Mucosa of descending colon (tissue), 3 donors: Measurements from ENCODE around the gene PPP6R3. TPM values are rescaled to one million over a fixed set of nuclear protein-coding genes. Genes with fewer than 3 reads are reported as not detected.
A peak's percentile ranks its signal among the peaks of the same experiment; 100 is the strongest.

Source experiments
- ATAC-seq: fragments of 200-7000 bp; cut with Tn5 transposase; one replicate; pipeline ENCODE4 v1.9.1; 2020; ENCODE audit warnings: mild to moderate bottlenecking, moderate library complexity
- DNase-seq, 3 donors: peaks; one replicate each; pipeline ENCODE4 v3.0.0-alpha.2; 2020
- H3K36me3 ChIP-seq: fragments of 200-600 bp; one replicate; pipeline ENCODE4 v1.8.0; 2021; ENCODE audit warnings: low read depth, mild to moderate bottlenecking
- H3K4me1 ChIP-seq: fragments of 200-600 bp; one replicate; pipeline ENCODE4 v1.8.0; 2021; ENCODE audit warnings: low read depth, mild to moderate bottlenecking
- H3K4me3 ChIP-seq: fragments of 200-600 bp; one replicate; pipeline ENCODE4 v1.8.0; 2021; ENCODE audit warnings: mild to moderate bottlenecking
- H3K9me3 ChIP-seq: fragments of 200-600 bp; one replicate; pipeline ENCODE4 v1.8.0; 2021; ENCODE audit warnings: mild to moderate bottlenecking
- intact Hi-C, 2 donors: fragments of 100-400 bp; cut with DNase I in 1 of 2; cut with micrococcal nuclease in 1 of 2; formaldehyde crosslinking; loops; one replicate each; pipeline versions ENCODE4 v1.11.0 to v1.11.1; 2022; cut with DNase I, micrococcal nuclease
- total RNA-seq, 3 donors: library from RNA; stranded (reverse); fragmentation: NEBNext Ultra II Directional in 2 of 3; extraction: Animal tissue kit (Norgen Biotek cat#: 25700) in 2 of 3; gene quantifications; one replicate each; pipeline versions ENCODE4 v1.2.1 to v1.2.4, GENCODE V29; 2021 to 2023
- TF ChIP-seq, protein P1 (sequence below): fragments of 200-600 bp; IDR thresholded peaks from one replicate; pipeline ENCODE4 v1.8.0; 2022; ENCODE audit warnings: antibody characterized with exemption, mild to moderate bottlenecking
- donor health status: DM: no; HTN: no; CAD: no; lungs with moderate emphysema.
- donor health status: DM: no; HTN: no; CAD: no.
- donor health status: DM: no; HTN: yes; CAD: no.

The PPP6R3 gene
- total RNA-seq, 3 donors from 2014 or later = 107 to 141 (median 115) TPM

DNA sequence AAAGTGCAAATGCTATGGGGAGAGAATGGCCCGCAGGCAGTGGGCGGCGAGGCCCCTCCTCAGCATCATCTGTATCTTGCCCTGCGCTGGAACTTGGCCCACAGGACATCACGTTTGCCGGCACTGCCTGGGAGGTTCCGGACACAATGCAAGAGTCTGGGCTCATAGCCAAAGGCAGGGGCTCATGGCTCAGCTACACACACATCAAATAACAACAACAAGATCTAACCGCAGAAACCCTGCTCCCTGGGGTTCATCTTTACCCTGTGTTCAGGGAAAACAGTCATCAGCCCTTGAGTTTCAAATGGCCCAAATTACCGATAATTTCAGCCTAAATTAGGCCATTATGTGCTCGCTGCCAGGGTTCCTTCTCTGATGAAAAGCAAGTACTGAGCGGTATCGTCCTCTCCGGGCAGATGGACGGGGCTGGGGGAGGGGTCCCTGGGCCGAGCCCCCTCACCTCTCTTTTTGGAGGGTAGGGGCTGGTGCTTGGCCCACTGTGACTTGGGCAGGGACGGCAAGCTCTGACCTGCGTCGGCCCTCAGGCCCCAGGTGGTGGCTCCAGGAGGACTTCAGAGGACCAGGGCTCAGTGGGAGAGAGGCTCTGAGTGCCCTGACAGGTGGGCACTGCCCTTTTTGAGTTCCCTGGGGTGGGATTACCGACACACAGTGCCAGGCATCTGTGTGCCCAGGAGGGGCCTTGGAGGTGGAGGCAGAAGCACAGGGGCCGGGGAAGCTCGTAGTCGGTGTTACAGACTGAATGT, 198.8 kb downstream of the PPP6R3 start:
- Histone ChIP-seq H3K9me3 (no peaks in the 10 kb centered on the region), H3K36me3 (no peaks in the 10 kb centered on the region), H3K4me3 (no peak overlapping the region), H3K4me1 (no peaks in the 10 kb centered on the region)
- intact Hi-C loops = no loop called here
- no peak for ATAC-seq
- TF ChIP-seq, protein P1, sequence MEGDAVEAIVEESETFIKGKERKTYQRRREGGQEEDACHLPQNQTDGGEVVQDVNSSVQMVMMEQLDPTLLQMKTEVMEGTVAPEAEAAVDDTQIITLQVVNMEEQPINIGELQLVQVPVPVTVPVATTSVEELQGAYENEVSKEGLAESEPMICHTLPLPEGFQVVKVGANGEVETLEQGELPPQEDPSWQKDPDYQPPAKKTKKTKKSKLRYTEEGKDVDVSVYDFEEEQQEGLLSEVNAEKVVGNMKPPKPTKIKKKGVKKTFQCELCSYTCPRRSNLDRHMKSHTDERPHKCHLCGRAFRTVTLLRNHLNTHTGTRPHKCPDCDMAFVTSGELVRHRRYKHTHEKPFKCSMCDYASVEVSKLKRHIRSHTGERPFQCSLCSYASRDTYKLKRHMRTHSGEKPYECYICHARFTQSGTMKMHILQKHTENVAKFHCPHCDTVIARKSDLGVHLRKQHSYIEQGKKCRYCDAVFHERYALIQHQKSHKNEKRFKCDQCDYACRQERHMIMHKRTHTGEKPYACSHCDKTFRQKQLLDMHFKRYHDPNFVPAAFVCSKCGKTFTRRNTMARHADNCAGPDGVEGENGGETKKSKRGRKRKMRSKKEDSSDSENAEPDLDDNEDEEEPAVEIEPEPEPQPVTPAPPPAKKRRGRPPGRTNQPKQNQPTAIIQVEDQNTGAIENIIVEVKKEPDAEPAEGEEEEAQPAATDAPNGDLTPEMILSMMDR = no peak
- peak in 2 of 3 donors; percentile 22 to 28 for DNase-seq

DNA sequence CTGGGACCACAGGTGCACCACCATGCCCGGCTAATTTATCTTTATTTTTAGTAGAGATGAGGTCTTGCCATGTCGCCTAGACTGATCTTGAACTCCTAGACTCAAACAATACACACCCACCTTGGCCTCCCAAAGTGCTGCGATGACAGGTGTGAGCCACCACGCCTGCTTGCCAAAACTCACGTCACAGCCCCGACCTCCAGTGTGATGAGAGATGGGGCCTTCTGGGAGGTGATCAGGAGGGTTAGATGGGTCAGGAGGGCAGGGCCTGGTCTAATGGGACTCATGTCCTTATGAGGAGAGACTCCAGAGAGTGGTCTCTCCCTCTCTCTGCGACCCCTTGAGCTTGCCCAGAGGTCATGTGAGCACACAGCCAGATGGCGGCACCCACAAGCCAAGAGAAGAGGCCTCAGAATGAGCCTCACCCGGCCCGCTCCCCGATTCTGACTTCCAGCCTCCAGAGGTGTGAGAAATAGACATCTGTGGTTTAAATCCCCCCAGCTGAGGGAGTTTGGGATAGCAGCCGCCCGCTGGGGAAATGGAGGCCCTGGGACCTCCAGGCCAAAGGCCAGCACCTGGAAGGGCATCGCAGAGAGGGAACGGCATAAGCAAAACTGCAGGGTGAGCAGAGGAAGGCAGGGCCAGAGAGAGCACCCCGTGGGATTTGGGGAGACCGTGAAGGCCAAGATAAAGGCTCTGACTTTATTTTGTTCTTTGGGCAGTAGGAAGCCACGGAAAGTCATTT, 199.7 kb downstream of the PPP6R3 start:
- DNase-seq = no peak
- H3K4me3 ChIP-seq = no peak overlapping the region
- no peaks in the 10 kb centered on the region for H3K9me3 ChIP-seq
- TF ChIP-seq, protein P1 = no peak
- H3K4me1 ChIP-seq = no peaks in the 10 kb centered on the region
- H3K36me3 ChIP-seq = no peaks in the 10 kb centered on the region
- intact Hi-C loops = no loop called here
- ATAC-seq = no peak

DNA sequence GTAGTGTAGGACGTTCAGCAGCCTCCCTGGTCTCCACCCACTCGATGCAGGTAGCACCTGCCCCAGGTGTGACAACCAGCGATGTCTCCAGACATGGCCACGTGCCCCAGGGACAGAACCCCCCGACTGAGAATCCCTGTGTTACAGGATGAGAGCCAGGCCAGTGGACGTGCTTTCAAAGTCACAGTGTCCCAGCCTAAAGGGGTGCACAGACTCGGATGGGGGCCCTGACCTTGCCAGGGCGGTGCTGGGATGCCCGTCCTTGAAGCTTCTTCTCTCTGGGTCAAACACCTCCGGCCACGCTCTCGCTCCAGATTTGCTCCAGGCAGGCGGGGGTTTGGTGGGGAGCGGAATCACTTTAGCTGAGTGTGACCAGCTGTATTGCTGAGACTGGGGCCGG, 200.5 kb downstream of the PPP6R3 start:
- no peaks in the 10 kb centered on the region for H3K36me3 ChIP-seq
- H3K9me3 ChIP-seq = no peaks in the 10 kb centered on the region
- H3K4me3 ChIP-seq = no peak overlapping the region
- ATAC-seq = no peak
- DNase-seq = no peak
- intact Hi-C loops = no loop called here
- H3K4me1 ChIP-seq = no peaks in the 10 kb centered on the region
- TF ChIP-seq, protein P1 = no peak

DNA sequence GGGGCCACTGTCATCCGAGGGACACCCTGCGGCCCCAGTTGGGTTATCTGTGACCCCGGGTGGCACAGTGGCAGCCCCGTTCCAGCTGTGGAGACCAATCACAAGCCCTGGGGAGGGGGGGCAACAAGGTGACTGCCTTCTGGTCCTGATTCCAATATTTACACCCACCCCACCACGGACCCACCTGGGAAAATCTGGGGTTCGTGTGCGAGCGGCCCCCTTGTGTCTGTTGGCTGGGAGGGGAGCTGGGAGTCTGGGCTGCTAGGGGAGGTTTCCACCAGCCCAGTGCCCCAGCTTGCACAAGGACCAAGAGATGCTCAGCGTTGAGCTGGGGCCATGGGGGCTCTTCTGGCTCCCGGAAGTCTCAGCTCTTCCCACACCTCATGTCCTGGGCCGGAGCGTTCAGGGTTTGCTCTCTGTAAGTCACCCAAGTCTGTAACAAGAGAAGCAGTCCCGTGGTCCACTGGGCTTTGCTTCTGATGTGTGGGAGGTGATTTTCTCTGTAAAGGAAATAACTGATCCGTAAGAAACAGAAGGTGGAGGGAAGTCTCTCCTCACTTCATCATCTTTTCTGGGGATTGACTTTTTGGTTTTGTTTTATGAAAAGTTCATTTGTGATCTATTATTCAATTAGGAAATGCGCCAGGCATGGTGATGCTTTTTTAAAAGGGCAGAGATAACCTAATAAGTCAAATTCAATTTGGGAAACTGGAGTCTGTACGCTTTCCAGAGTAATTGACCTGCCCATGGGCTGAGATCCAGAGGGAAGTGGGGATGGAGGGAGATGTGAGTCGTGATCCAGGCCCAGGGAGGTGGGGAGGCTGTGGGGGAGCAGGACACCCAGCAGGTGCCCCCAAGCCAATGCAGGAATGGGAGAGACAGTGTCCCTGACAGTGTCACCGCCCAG, 201.4 kb downstream of the PPP6R3 start:
- TF ChIP-seq, protein P1 = no peak
- ATAC-seq (no peak), DNase-seq (peak in 1 of 3 donors; percentile 13)
- no peaks in the 10 kb centered on the region for H3K4me1 ChIP-seq
- H3K36me3 ChIP-seq = no peaks in the 10 kb centered on the region
- H3K9me3 ChIP-seq = no peaks in the 10 kb centered on the region
- H3K4me3 ChIP-seq = no peak overlapping the region
- intact Hi-C loops = no loop called here

DNA sequence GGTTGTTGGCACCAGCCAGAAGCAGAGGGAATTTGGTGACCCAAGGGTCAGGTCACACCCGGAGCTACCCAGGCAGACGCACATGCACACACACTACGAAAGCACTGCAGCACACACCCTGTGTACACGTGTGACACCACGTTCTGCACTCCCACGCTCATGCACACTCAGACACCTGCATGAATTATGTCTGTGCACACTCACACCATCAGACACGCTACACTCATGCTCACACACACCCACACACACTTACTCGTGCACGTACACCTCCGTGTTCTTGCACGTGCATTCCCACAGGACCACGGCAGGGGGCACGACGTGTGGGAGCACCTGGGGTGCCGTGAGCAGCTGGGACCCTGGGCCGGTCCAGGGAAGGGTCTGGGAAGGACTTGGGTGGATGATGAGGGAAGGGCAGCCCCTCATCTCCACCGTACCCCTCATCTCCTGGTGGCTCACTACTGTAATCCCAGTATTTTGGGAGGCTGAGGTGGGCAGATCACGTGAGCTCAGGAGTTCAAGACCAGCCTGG, 203.0 kb downstream of the PPP6R3 start:
- DNase-seq (peak in 1 of 3 donors; percentile 1), ATAC-seq (no peak)
- Histone ChIP-seq H3K36me3 (no peaks in the 10 kb centered on the region), H3K9me3 (no peaks in the 10 kb centered on the region), H3K4me1 (no peaks in the 10 kb centered on the region), H3K4me3 (no peak overlapping the region)
- intact Hi-C loops = no loop called here
- TF ChIP-seq, protein P1 = no peak
